Adipose tissue (tissue), 3 donors: ENCODE measurements around the gene TSPAN2. TPM values are rescaled to one million over a fixed set of nuclear protein-coding genes. Genes with fewer than 3 reads are reported as not detected.
"Not testable (repeated sequence)": the region's sequence is repeated elsewhere in the genome, so short reads cannot be mapped to it uniquely, and the experiment has no call there.

Experiments
- H3K27ac ChIP-seq: one replicate; pipeline ENCODE4 v1.5.1; 2013; ENCODE audit warnings: low read depth, low read length
- WGBS, 3 donors: extraction: QIAGEN DNeasy Blood & Tissue Kit; methylation state at CpG; one replicate each; pipeline ENCODE4 v1.1.7; 2013; 5-methylcytosine and 5-hydroxymethylcytosine counted together
- polyA plus RNA-seq, 3 donors: library from polyadenylated mRNA; stranded (reverse); fragments of 200-250 nt; gene quantifications; one replicate each; pipeline ENCODE4 v1.2.3, GENCODE V29; 2013
- donor health status: healthy with polysubstance abuse.
- donor health status: Bipolar disorder and iron deficiency.
- donor health status: healthy.

Gene TSPAN2
- polyA plus RNA-seq, 3 donors, result 1.6 to 4.3 (median 3.6) TPM

DNA sequence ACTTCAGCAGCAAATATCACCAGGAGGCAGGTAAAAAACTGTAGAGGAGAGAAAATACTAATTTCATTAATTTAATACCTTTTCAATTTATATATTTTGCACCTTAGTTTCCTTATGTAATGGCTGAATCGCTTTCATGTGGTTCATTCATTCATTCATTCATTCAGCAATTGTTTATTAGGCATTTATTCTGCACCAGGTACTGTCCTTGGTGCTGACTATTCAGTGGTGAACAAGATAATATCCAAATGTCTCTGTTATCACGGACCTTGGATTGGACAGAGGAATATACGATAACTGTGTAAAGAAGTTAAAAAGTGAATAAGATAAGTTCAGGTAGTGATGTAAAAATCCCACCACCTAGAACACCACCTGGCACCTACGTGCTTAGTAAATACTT is 28.8 kb downstream of the TSPAN2 start:
- 55 to 77% (median 67%) methylated on average over 4 of the region's 4 CpGs for WGBS, 3 donors
- no peak overlapping the region for H3K27ac ChIP-seq

- WGBS, 3 donors, result 42 to 48% (median 47%) methylated on average over 2 of the region's 2 CpGs
- H3K27ac ChIP-seq, result no peak overlapping the region
Observed at GRCh38 chr1:115059316-115059715, 30.0 kb downstream of the TSPAN2 start.

DNA sequence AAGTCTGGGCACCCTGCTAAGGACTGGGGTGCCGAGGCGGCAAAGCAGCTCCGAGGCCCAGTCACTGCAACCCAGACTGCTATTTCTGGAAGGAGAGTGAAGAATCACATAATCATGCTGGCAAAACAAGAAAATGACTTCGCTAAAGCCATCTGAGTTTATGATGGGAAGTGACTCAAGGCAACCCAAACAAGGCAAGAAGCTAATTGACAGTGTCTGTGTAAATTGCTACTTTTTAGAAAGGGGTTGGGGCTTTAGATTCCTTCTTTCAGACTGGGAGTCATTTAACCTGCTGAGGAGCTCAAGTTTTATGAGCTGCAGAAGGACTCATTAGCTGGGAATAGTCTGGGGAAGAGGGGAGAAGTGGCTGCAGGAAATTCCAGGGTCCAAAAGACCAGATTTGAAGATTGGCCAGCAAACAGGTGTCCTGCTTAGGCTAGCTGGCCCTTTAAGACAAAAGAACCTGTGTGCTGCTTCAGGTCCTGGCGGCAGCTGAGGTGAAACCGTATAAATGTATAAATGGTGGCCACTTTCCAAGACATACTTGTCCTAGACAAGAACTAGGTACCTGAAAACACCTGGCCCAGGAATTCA is 31.5 kb downstream of the TSPAN2 start:
- no peak overlapping the region for H3K27ac ChIP-seq
- 70 to 94% (median 94%) methylated on average over 6 of the region's 6 CpGs for WGBS, 3 donors

- WGBS, 3 donors, result 42 to 48% (median 42%) methylated on average over 9 of the region's 9 CpGs
- H3K27ac ChIP-seq, result no peak overlapping the region
Observed at GRCh38 chr1:115056395-115056798, 32.9 kb downstream of the TSPAN2 start.

GRCh38 chr1:115052454-115053083 is 36.7 kb downstream of the TSPAN2 start:
- WGBS, 3 donors, result 30 to 57% (median 51%) methylated on average over 9 of the region's 9 CpGs
- no peak overlapping the region for H3K27ac ChIP-seq

DNA sequence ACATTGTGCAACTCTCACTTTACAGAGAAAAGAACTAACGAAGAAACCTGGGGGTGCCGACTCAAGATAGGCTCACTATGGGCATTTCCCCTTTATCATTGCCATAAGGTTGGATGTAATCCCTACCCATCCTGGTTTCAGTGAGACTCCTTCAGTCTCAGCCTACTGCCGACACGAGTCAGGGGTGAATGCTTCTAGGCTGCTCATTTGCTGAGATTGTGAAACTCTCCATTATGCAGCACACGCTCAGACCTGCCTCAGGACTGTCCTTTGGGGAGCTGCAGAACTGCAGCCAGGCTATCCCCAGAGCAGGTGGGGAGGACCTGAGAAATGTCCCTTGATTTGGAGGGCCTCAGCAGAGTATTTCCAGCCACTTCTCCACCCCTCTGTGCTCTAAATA is 37.5 kb downstream of the TSPAN2 start:
- H3K27ac ChIP-seq, result no peak overlapping the region
- WGBS, 3 donors, result 75 to 84% (median 83%) methylated on average over 5 of the region's 5 CpGs

DNA sequence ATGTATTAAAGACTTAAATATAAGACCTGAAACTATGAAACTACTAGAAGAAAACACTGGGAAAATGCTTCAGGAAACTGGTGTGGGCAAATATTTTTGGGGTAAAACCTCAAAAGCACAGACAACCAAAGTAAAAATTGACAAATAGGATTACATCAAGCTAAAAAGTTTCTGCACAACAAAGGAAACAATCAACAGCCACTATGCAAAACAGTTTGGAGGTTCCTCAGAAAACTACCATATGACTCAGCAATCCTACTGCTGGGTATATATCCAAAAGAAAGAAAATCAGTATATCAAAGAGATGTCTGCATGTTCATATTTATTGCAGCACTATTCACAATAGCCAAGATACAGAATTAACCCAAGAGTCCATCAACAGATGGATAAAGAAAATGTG is 42.6 kb downstream of the TSPAN2 start:
- H3K27ac ChIP-seq, result no peak overlapping the region

DNA sequence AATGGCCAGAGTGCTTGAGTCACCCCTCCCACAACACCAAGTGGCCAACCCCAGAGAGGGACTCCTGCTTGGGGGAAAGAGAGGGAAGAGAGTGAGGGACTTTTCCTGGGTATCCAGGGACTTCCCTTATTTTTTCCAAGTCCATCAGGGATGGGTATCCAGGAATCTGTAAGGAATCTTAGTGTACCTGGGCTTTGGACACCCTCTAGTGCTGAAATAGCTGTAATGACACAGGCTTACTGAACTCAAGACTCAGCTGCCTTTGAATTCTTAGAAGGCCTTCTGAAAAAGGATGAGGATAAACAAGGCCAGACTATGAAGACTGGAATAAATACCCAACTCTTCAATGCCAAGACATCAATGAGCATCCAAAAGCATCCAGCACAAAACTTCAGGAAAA is 47.6 kb downstream of the TSPAN2 start:
- H3K27ac ChIP-seq, result no peak overlapping the region

- no peak overlapping the region for H3K27ac ChIP-seq
- 83 to 86% (median 86%) methylated on average over 2 of the region's 2 CpGs for WGBS, 3 donors
Observed at GRCh38 chr1:115040501-115040900, 48.8 kb downstream of the TSPAN2 start.

DNA sequence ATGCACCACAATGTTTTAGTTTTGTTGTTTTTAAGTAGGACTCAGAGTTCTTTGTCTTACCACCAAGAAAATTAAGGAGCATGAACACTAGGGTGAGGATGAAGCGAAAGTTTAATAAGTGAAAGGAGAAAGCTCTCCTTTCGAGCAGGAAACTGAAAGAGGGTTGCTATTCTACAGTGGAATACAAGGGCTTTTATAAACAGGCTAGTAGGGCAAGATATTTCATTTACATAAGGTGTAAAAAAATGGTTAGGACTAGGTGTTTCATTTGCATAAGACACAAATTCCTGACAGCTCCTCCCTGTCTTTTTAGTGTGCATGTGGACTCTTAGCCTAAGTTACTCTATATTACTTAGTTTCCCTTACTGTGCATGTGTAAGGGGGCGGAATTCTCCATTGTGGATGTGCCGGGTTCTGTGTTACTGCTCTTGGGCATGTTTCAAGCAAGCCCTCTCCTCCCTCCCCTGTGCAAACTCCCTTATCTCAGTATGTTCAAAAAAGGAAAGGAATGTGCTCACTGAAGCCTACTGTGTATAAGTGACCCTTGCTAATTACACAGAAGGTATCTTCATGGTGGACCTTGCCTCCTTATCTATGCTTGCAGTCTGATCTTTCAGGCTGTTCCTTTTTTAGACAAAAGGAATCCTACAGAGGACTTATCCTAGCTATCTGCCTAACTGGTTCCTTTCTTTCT is 52.3 kb downstream of the TSPAN2 start:
- WGBS, 3 donors, result 71 to 81% (median 74%) methylated on average over 4 of the region's 4 CpGs
- no peak overlapping the region for H3K27ac ChIP-seq

DNA sequence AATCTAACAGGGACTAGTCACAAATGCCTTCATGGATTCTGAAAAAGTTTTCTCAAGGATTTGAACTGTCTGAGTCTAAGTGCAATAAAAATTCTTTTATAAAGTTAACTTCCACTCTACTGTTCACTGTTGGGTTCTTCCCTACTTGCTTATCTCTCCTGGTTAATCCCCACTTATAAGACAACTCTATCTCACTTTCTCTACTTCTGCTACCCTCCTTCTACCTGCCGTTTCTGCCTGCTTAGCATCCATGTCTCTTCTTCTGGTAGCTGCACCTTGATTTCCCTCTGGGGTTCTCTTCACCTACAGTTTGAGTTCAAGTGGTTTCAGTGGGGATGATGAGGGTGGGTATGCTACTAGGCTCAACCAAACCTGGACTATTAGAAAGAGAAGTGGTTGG is 53.7 kb downstream of the TSPAN2 start:
- no peak overlapping the region for H3K27ac ChIP-seq
- WGBS, 3 donors, result 56 to 95% (median 77%) methylated on average over 1 of the region's 1 CpG

DNA sequence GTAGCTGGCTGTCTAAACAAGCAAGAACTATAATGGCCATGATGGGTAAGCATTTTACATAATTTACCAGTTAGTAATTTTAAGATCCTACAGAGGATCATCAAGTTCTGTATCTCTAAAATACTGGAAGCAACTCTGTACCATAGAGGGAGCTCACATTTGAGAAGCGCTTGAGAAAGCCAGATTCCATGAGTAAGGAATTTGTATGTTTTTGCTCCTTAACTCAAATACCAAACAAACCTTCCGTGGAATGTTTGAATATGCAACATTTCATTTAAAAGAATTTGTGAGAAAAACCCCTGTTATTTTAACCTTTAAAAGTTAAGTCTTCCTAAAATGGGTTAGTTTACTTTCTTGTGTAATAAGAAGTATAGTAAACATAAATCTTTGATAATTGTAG is 57.7 kb downstream of the TSPAN2 start:
- WGBS, 3 donors, result 59 to 78% (median 65%) methylated on average over 2 of the region's 2 CpGs
- H3K27ac ChIP-seq, result no peak overlapping the region

GRCh38 chr1:115029526-115029925 is 59.8 kb downstream of the TSPAN2 start, which contains the start of gene TSHB:
TSHB (plus strand) TSS chr1:115029826; CDS start chr1:115033363, 3,537 bp downstream.
- H3K27ac ChIP-seq, result no peak within 1 kb of the TSS

DNA sequence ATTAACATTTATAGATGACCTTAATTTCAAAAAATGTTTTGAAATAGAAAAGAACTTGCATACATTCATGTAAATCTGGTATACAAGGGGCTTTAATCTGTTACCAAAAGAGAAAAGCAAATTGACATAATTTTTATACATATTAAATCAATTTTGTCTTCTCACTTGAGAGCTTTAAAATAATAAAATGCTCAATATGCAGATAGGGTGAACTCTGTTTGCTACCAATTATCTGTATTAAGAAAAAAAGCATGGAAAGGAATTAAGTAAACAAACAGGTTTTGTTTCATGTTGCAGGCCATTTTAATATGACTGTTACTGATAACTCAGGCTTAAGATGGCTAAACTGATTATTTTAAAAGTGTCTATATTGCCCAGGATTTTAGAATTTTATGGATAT is 65.7 kb downstream of the TSPAN2 start:
- H3K27ac ChIP-seq, result no peak overlapping the region

- H3K27ac ChIP-seq, result no peak overlapping the region
- WGBS, 3 donors, result 34 to 47% (median 44%) methylated on average over 1 of the region's 1 CpG
Observed at GRCh38 chr1:115021145-115021544, 68.2 kb downstream of the TSPAN2 start.

- 85 to 94% (median 88%) methylated on average over 8 to 9 of the region's 9 CpGs for WGBS, 3 donors
- not testable (repeated sequence) for H3K27ac ChIP-seq
Observed at GRCh38 chr1:115019549-115019948, 69.8 kb downstream of the TSPAN2 start.

- 80 to 91% (median 85%) methylated on average over 2 of the region's 2 CpGs for WGBS, 3 donors
- no peak overlapping the region for H3K27ac ChIP-seq
Observed at GRCh38 chr1:115013792-115014191, 75.5 kb downstream of the TSPAN2 start.

GRCh38 chr1:115012434-115012833 is 76.9 kb downstream of the TSPAN2 start:
- WGBS, 3 donors, result 46 to 71% (median 67%) methylated on average over 1 of the region's 1 CpG
- no peak overlapping the region for H3K27ac ChIP-seq

DNA sequence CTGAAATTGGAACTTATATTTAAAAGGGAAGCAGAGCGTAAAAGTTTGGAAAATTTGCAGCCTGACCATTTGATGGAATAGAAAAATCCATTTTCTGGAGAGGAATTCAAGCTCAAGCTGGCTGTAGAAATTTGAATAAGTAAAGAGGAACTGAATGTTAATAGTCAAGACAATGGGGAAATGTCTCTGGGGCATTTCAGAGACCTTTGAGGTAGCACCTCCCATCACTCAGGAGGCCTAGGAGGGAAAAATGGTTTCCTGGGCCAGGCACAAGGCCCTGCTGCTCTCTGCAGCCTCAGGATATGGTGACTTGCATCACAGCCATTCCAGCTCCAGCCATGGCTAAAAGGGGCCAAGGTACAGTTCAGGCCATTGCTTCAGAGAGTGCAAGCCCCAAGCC is 77.3 kb downstream of the TSPAN2 start:
- WGBS, 3 donors, result 88 to 100% (median 93%) methylated on average over 1 of the region's 1 CpG
- H3K27ac ChIP-seq, result no peak overlapping the region

GRCh38 chr1:115006191-115006590 is 83.1 kb downstream of the TSPAN2 start:
- no peak overlapping the region for H3K27ac ChIP-seq
- 72 to 83% (median 83%) methylated on average over 2 of the region's 2 CpGs for WGBS, 3 donors
